HuH-7 (cell line): Measurements from ENCODE around the gene STIMATE.

Experiments used
- DNase-seq: peaks from one replicate; pipeline ENCODE4 v3.0.0; 2011; ENCODE audit warnings: low spot score

The STIMATE gene

GRCh38 chr3:52893723-52894122, 3.6 kb downstream of the STIMATE start:
- no peak for DNase-seq

GRCh38 chr3:52892625-52893311, 4.6 kb downstream of the STIMATE start:
- no peak for DNase-seq

- no peak for DNase-seq
Observed at GRCh38 chr3:52892290-52892624, 5.1 kb downstream of the STIMATE start.

GRCh38 chr3:52891615-52892081, 5.7 kb downstream of the STIMATE start:
- no peak for DNase-seq

GRCh38 chr3:52891164-52891563, 6.2 kb downstream of the STIMATE start:
- DNase-seq: no peak

GRCh38 chr3:52890735-52891134, 6.6 kb downstream of the STIMATE start:
- no peak for DNase-seq

- DNase-seq: no peak
Observed at GRCh38 chr3:52889901-52890300, 7.4 kb downstream of the STIMATE start.

- DNase-seq: no peak
Observed at GRCh38 chr3:52887166-52887565, 10.2 kb downstream of the STIMATE start.

GRCh38 chr3:52886049-52886730, 11.2 kb downstream of the STIMATE start:
- no peak for DNase-seq

- no peak for DNase-seq
Observed at GRCh38 chr3:52882377-52882776, 15.0 kb downstream of the STIMATE start.

- no peak for DNase-seq
Observed at GRCh38 chr3:52881871-52882270, 15.5 kb downstream of the STIMATE start.

GRCh38 chr3:52880474-52880873, 16.9 kb downstream of the STIMATE start:
- no peak for DNase-seq

- DNase-seq: no peak
Observed at GRCh38 chr3:52880047-52880446, 17.3 kb downstream of the STIMATE start.

- DNase-seq: no peak
Observed at GRCh38 chr3:52879581-52879980, 17.8 kb downstream of the STIMATE start.

GRCh38 chr3:52879090-52879489, 18.3 kb downstream of the STIMATE start:
- DNase-seq: no peak

GRCh38 chr3:52877085-52877484, 20.3 kb downstream of the STIMATE start:
- no peak for DNase-seq

GRCh38 chr3:52874864-52875587, 22.3 kb downstream of the STIMATE start:
- no peak for DNase-seq

GRCh38 chr3:52874160-52874701, 23.1 kb downstream of the STIMATE start:
- DNase-seq: no peak

- DNase-seq: no peak
Observed at GRCh38 chr3:52873433-52874159, 23.8 kb downstream of the STIMATE start.

GRCh38 chr3:52872245-52872644, 25.1 kb downstream of the STIMATE start:
- DNase-seq: no peak

- no peak for DNase-seq
Observed at GRCh38 chr3:52871761-52872160, 25.6 kb downstream of the STIMATE start.

GRCh38 chr3:52870471-52870870, 26.9 kb downstream of the STIMATE start:
- DNase-seq: no peak
